ENCODE data around the gene NUP214.
"Not testable (repeated sequence)": the region's sequence is repeated elsewhere in the genome, so short reads cannot be mapped to it uniquely, and the experiment has no call there.

NUP214 gene

DNA sequence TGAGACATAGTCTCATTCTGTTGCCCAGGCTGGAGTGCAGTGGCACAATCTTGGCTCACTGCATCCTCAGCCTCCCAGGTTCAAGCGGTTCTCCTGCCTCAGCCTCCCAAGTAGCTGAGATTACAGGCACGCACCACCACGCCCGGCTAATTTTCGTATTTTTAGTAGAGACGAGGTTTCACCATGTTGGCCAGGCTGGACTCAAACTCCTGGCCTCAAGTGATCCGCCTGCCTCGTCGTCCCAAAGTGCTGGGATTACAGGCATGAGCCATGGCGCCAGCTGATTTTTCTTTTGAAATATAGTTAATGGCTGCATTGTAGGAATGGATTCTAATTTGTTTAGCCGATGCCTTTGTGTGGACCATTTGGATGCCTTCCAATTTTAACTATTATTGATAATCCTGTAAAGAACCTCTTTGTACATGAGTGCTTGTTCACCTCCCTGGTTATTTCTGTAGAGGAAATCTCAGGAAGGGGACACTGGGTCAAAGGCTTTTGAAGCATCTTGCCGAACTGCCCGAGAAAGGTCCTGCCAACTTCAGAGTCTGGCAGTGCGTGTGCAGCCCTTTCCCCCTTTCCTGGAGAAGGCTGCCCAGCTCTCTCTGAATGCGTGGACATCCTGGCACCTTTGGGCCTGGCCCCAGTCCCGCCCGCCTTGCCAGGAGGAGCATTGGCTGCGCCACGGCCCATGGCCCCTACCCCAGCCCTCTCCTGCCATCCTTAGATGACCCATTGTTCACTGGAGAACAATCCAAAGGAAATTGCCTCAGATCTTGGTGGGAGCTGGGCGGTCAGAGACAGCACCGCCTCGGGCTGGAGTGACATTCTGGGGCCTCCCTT lies 8.9 kb upstream of the NUP214 start:
- DNase-seq (ENCODE audit: low read depth), result no peak

DNA sequence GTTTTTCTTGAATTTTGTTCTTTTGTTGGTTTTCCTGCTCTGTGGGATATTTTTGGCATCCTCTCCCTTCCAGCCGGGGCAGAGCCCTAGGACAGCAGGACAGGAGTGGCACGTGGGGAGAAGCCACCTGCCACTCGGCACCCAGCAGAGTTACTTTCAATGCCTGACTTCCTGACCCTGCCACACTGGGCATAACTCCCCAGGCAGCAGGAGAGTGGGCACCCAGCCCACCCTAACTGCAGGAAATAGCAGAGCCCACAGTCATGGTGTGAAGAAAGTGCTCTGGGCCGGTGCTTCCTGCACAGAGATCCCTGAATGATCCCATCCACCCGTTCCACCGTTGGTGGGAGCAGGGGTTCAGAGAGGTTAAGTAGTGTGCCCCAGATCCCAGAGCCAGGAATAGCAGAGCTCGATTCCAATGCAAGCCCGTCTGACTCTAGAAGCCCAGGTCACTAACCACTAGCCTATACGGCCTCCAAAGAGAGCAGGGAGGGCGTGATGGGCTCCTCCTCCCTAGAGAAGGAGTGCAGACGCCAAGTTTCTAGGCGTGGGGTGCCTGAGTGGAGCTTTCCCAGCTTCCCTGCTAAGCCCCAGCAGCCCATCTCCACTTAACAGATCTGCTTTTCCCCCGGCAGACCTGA lies 8.1 kb upstream of the NUP214 start:
- no peak for DNase-seq (ENCODE audit: low read depth)

DNA sequence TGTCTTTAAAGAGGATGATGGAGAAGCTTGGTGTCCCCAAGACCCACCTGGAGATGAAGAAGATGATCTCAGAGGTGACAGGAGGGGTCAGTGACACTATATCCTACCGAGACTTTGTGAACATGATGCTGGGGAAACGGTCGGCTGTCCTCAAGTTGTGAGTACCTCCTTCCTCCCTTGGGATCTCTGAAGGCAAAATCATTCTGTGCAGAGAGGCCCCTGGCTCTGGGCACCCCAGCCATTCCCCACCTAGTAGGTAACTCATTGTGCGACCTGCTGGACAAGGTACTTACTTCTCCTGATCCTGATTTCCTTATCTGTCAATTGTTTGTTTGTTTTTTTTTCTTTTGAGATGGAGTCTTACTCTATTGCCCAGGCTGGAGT lies 7.6 kb upstream of the NUP214 start:
- DNase-seq (ENCODE audit: low read depth), result no peak

DNA sequence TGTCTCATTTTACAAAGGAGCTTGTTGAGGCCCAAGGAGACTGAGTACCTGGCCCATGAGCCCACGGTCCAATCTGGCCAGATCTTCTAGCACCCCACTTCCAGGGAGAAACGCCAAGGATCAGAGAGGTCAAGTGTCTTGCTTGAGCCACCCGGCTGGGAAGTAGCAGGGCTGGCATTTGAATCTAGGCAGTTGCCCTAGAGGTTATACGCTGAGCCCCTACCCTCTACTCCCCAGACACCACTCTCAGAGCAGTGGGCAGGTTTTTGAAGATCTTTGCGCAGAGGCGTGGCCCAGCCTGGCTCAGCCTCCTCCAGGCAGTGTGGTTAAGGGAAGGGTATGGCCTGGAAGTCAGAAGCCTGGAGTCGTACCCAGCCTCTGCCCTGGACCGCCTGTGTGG lies 5.8 kb upstream of the NUP214 start:
- DNase-seq (ENCODE audit: low read depth), result no peak

DNA sequence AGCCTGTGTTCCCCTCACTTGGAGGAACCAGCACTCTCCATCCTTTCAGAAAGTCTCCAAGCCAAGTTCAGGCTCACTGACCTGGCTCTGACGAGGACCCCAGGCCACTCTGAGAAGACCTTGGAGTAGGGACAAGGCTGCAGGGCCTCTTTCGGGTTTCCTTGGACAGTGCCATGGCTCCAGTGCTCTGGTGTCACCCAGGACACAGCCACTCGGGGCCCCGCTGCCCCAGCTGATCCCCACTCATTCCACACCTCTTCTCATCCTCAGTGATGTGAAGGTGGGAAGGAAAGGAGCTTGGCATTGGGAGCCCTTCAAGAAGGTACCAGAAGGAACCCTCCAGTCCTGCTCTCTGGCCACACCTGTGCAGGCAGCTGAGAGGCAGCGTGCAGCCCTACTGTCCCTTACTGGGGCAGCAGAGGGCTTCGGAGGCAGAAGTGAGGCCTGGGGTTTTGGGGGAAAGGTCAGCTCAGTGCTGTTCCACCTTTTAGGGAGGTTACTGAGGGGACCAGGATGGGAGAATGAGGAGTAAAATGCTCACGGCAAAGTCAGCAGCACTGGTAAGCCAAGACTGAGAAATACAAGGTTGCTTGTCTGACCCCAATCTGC lies 4.7 kb upstream of the NUP214 start:
- no peak for DNase-seq (ENCODE audit: low read depth)

DNA sequence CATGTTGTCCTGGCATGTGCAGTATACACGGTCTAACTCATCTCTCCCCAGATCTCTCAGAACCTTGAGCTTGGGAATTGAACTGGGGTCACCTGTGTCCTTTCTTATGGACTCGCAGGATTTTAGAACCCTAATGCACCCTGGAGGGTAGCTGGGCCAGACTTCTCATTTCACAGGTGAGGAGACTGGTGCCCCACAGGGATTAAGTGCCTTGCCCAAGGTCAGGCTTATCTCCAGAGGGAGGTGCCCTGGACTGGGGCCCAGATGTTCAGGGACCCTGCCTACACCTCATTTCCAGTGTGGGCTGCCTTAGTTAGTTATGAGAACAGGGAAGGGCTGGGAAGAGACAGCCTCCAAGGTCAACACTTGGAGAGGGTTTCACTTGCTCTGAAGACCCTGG lies 4.0 kb upstream of the NUP214 start:
- no peak for DNase-seq (ENCODE audit: low read depth)

DNA sequence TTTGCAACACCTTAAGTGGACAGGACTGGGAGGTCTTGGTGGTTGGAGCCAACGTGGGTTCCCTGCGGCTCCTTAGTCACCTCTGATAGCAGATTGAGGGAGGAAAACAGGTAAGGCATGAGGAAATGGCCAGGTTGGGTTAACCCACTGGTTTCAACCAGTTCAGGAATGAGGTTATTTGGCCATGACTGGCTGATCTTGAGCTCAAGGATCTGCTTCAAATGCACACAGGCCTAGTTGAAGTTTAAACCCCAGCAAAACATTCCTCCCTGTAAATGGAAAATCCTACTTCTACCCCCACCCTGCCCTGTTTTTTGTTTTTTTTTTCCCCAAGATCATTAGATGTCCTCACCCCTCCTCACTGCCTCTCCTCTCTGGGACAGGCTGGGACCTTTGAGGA lies 3.2 kb upstream of the NUP214 start:
- DNase-seq (ENCODE audit: low read depth), result no peak

DNA sequence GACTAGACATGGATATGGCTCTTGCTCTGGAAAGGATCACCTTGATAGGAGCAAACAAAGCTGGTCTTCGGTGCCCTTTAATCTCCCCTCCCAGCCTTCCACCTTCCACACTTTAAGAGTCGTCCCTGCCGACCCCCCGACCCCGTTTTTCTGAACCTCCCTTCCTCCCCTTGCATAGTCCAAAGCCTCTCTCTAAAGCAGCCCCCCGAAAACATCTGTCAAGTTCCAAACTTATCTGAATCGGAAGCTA lies 423 bp upstream of the NUP214 start:
- no peak for DNase-seq (ENCODE audit: low read depth)

DNA sequence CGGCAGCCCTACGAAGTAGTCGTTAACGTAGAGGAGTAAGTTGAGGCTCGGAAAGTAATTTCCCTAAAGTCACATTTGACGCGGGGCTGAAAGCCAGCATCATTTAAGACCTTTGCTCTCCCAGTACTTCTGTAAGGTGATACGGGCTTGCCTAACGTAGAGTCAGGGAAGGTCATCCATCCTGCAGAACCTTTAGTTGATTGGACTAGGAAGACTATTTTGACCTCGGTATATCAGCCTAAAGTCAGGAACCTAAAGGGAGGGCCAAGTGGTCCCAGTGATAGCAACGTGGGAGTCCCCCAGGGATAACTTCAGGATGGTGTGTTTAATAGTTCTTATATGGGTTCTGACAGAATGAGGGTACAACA lies 657 bp downstream of the NUP214 start:
- no peak for DNase-seq (ENCODE audit: low read depth)

DNA sequence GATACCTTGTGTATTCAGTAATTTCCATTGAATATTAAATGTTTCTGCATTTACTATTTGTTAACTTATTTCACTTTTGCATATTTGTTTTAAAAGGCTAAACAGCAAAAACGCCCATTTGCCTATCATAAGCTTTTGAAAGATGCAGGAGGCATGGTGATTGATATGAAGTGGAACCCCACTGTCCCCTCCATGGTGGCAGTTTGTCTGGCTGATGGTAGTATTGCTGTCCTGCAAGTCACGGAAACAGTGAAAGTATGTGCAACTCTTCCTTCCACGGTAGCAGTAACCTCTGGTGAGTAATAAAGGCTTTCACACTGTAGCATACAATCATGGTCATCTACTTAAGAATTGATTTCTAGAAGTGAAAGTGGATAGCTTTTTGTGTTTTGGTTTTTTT lies 3.8 kb downstream of the NUP214 start:
- DNase-seq (ENCODE audit: low read depth), result no peak

DNA sequence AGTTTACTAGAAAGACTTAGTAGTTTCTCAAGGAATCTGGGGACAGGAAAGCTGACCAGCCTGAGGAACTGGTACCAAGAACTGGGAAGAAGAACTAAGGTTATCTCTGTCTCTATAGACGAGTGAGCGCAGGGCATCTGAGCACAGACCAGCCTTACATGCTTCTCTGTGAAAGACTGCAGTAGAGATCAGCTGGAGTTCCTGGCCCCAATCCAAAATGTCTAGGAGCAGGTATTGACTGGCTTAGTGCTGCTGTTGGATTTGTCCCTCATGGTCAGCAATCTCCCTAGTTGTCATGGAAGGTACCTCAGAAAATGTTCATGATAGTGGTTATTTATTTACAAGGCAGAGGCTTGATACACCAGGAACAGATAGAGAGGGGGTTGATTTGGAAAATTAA lies 13.3 kb downstream of the NUP214 start:
- DNase-seq (ENCODE audit: low read depth), result no peak

DNA sequence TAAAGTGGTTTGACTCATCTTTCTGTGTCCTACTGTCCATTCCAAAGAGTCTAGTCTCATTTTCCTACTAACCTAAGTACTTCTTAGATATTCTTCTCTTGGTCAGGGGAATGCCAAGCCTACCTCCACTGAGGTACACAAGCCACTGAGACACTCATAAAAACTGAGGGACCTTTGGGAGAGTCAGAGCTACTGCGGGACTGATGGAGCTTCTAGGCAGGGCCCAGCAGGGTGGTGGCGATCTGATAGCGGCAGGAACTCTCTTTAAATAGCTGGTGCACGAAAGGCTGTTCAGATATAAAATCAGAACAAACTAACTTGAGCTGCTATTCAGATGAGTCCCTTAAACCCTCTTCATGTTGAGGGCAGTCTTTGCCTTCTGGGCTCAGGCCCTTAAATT lies 14.7 kb downstream of the NUP214 start:
- DNase-seq (ENCODE audit: low read depth), result no peak

DNA sequence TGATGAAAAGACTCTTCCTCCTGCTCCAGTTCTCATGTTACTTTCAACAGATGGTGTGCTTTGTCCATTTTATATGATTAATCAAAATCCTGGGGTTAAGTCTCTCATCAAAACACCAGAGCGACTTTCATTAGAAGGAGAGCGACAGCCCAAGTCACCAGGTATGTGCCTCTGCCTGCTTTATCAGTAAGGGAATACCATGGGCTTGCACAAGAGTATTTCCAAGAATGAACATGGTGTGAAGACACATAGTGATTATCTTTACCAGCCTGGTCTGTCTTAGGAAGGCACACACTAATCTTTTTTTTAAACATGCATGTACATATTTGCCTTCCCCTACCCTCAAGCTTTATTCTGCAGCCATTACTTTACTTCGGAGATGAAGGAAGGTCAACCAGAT lies 15.2 kb downstream of the NUP214 start:
- DNase-seq (ENCODE audit: low read depth), result no peak

DNA sequence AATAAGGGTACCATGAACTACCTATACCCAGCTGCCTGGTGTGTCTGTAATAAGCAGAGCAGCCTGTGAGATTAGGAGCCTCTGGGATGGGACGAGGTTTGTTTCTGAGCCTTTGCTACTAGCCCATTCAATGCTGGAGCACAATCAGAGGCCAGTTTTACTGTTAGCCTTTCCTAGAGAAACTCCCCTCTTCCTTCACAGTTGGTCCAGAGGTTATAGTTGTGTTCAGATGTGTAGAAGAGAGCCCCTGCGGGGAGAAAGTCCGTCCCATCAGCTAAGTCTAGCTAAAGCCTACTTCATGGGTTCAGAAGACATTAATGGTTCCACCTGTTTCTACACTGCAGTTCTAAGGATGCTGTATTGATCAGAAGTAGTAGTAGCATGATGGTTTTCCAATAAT lies 16.8 kb downstream of the NUP214 start:
- DNase-seq (ENCODE audit: low read depth), result no peak

DNA sequence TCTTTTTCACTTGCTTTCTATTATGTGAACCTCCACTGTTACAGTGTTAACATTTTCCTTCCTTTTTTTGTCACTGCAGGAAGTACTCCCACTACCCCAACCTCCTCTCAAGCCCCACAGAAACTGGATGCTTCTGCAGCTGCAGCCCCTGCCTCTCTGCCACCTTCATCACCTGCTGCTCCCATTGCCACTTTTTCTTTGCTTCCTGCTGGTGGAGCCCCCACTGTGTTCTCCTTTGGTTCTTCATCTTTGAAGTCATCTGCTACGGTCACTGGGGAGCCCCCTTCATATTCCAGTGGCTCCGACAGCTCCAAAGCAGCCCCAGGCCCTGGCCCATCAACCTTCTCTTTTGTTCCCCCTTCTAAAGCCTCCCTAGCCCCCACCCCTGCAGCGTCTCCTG lies 18.8 kb downstream of the NUP214 start:
- no peak for DNase-seq (ENCODE audit: low read depth)

DNA sequence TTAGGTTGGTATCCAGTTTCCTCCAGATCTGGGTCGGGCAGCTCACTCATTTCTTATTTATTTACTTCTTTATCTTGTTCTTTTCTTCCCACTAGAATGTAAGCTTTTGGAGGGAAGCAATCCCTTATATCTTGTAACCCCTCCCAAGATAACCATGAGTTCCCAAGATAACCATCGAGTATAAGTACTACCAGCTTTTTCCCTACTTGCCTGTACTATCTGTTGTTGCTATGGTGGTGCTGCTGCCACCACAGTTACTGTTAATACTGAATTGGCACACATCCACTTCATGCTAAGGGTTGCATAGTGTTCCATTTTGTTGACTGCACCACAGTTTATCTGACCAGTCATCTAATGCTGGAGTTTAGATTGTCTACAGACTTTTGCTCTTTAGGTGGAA lies 19.9 kb downstream of the NUP214 start:
- no peak for DNase-seq (ENCODE audit: low read depth)

DNA sequence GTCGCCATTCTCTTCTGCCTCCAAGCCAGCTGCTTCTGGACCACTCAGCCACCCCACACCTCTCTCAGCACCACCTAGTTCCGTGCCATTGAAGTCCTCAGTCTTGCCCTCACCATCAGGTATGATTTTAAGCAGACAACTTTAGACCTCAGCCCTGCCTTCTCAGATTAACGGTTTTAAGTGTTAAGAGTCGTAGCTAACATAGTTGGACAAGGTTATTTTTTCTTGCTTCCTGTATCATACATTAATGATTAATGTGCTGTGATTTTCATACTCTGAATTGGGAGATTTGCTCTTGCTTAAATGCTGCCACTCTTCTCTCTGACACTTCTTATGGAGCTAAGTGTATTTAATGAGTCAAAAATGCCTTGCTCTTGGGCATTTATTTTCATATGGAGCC lies 20.8 kb downstream of the NUP214 start:
- no peak for DNase-seq (ENCODE audit: low read depth)

DNA sequence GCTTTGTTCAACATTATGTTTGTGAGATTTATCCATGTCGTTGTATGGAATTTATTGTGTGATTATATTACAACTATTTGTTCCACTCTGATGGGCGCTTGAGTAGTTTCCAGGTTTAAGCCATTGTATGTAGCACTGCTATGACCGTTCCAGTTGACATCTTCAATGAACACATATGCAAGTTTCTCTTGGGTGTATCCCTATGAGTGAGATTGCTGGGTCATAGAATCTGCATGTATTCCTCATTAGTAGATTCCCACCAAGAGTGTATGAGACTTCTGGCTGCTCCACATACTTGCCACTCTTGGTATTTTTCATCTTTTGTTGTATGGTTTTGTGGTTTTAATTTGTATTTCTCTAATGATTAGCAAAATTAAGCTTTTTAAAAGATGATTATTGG lies 22.9 kb downstream of the NUP214 start:
- DNase-seq (ENCODE audit: low read depth), result no peak

DNA sequence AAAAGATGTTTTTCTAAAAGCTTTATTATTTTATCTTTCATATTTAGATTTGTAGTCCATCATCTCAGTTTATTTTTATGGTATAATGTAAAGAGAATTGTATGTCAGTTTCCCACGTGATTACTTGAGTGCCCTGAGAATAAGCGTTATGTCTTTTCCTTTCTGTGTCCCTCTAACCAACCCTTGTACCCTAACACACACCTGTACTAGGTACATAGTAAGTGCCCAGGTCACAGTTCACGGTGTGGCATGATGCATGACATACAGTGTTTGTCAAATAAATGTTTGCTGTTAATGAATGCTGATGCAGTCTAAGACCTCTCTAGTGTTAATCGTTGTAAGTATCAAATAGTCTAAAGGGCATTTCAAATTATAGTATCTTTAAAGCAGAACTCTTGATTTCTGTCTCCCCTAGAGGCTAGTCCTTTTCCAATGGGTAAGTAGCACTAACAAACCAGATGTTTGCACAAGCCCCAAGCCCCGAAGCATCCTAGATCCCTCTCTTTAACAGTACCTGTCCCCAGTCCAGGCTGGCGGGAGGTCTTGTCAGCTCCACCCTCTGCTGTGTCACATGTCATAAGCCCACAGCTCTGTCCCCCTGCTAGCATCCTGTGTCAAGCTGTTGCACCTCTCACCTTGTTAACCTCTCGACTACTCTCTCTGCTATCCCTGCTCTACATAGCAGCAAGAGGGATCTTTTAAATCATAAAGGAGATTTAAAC lies 23.7 kb downstream of the NUP214 start:
- no peak for DNase-seq (ENCODE audit: low read depth)

DNA sequence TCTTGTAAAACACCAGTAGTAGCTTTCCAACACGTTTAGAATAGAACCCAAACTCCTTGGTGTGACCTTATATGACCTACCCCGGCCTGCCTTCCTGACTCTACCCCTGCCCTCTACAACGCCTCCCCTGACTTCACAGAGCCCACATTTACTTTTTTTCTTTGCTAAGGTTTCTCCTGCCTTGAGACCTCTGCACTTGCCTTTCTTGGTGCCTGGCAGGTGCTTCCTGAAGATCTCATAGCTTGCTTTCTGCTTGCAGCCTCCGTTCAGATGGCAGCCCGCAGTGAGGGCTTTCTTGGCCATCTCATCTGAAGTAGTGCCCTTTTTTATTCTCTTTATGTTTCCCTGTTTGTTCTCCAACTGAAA lies 24.3 kb downstream of the NUP214 start:
- DNase-seq (ENCODE audit: low read depth), result no peak

DNA sequence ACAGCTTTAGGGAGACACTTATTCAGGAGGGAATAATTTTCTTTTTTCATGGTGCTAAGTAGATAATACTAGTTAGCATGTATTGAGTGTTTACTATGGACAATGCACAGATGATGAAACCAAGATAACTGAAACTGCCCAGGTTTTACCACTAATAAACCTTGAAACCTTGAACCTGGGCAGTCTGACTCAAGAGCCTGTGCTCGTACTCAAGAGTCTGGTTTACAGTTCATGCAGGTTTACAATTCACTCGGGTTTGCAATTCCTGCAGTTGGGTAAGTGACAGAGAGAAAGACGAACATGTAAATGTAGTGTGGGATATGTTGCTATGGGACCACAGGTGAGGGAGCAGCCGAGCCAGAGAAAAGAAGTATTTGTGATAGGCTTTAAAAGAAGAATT lies 28.2 kb downstream of the NUP214 start:
- no peak for DNase-seq (ENCODE audit: low read depth)

DNA sequence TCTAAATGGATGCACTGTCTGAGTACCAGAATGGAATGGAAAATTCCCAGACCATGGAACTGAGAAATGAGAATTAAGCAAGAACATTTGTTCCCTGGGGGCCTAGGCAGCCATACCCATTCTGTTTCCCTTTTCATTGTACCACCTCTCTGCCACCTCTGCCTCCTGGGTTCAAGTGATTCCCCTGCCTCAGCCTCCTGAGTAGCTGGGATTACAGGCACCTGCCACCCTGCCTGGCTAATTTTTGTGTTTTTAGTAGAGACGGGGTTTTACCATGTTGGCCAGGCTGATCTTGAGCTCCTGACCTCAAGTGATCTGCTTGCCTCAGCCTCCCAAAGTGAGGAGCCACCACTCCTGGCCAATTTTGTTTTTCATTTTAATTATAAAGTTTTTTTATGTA lies 33.3 kb downstream of the NUP214 start:
- not testable (repeated sequence) for DNase-seq (ENCODE audit: low read depth)

DNA sequence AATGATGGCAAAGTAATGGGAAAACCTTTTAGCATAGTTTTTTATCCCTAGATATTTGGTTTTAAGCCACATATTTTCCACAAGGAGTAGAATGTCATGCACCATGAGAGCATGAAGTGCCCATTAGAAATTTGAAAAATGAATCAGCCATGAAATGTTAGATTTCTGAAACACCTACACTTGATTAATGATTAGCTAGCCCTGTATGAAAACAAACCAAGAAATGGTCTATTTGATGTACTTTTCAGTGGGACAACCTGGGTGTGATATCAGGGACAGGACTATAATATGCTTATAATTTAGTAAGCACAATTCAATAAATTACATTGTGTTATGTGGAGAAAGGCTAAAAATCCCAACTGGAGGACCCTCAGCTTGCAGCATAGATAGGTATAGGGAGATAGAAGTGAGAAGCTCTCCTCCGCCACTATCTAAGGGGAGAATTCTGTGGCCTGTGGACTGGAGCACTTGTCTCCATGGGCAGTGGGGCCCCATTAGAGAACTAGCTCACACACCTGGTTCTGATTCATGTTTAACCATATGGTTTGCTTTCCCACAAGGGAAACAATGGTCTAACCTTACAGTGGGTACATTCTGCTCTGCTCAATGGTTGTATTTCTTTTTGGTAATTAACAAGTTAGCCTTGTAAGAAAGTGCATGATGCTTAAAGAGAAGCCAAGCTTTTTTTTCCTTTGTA lies 35.2 kb downstream of the NUP214 start:
- no peak for DNase-seq (ENCODE audit: low read depth)

All from GM04504 (cell line).